Pancreas (tissue), 10 donors: Measurements from ENCODE around the gene KCNT2. TPM values are rescaled to one million over a fixed set of nuclear protein-coding genes. Genes with fewer than 3 reads are reported as not detected.

ENCODE experiments used
- ATAC-seq, 4 donors: fragments of 200-7000 bp; cut with Tn5 transposase; one replicate each; pipeline versions ENCODE4 v1.8.0 to v1.9.1; 2020; ENCODE audit warnings: mild to moderate bottlenecking in 4 of 4, moderate library complexity in 4 of 4
- DNase-seq, 6 donors: peaks; one replicate each; pipeline ENCODE4 v3.0.0-alpha.2; 2020
- FAIRE-seq: peaks from 2 replicates; lab custom pipeline; 2012; peaks lifted over from hg19 to GRCh38; lab: Jason Lieb, UNC
- H3K27ac ChIP-seq, 4 donors: fragments of 200-600 bp; sonication (generic); 1 replicate in 3 of 4; 2 replicates in 1 of 4; pipeline versions ENCODE4 v1.5.0 to v1.8.0; 2020
- H3K27me3 ChIP-seq, 4 donors: fragments of 200-600 bp; one replicate each; pipeline ENCODE4 v1.8.0; 2021
- H3K36me3 ChIP-seq, 3 donors: fragments of 200-600 bp; sonication (generic) in 1 of 3; one replicate each; pipeline versions ENCODE4 v1.5.0 to v1.8.0; 2020 to 2021
- H3K4me1 ChIP-seq, 3 donors: fragments of 200-600 bp; one replicate each; pipeline ENCODE4 v1.8.0; 2021
- H3K4me3 ChIP-seq, 4 donors: fragments of 200-600 bp; sonication (generic) in 2 of 4; one replicate each; pipeline versions ENCODE4 v1.5.0 to v1.8.0; 2020 to 2021
- H3K9me3 ChIP-seq, 4 donors: fragments of 200-600 bp; one replicate each; pipeline ENCODE4 v1.8.0; 2021
- WGBS, 2 donors: extraction: QIAGEN DNeasy Blood & Tissue Kit; methylation state at CpG; one replicate each; pipeline ENCODE4 v1.1.7; 2013; 5-methylcytosine and 5-hydroxymethylcytosine counted together
- intact Hi-C, 3 donors: fragments of 100-400 bp; cut with DNase I; formaldehyde crosslinking; loops; one replicate each; pipeline versions ENCODE4 v1.11.1 to v1.14.2; 2022
- polyA plus RNA-seq, 2 donors: library from polyadenylated mRNA; stranded (reverse); fragments of 200-250 nt; gene quantifications; one replicate each; pipeline ENCODE4 v1.2.3, GENCODE V29; 2013
- total RNA-seq, 6 donors: library from RNA; stranded (reverse); fragmentation: NEBNext Ultra II Directional in 4 of 6; extraction: Animal tissue kit (Norgen Biotek cat#: 25700) in 4 of 6; gene quantifications; one replicate each; pipeline versions ENCODE4 v1.2.1 to v1.2.4, GENCODE V29; 2021 to 2023
- TF ChIP-seq, protein P1 (sequence below), 4 donors: fragments of 200-600 bp; sonication (generic) in 3 of 4; IDR thresholded peaks; one replicate each; pipeline versions ENCODE4 v1.5.0 to v1.8.0; 2021; ENCODE audit warnings: antibody characterized with exemption in 4 of 4
- donor health status: healthy with polysubstance abuse.
- donor health status: DM: no; HTN: no; CAD: no; lungs with moderate emphysema.
- donor health status: DM: no; HTN: no; CAD: no.
- donor health status: control.
- donor health status: control.
- donor health status: Bipolar disorder and iron deficiency.
- donor health status: DM: yes; HTN: yes; CAD: no.
- donor health status: DM: no; HTN: no; CAD: no.
- donor health status: DM: no; HTN: no; CAD: no.
- donor health status: DM: yes; HTN: yes; CAD: no.

KCNT2 gene
- total and polyA plus RNA-seq, 8 donors, result 0.19 to 0.67 (median 0.42) TPM

DNA sequence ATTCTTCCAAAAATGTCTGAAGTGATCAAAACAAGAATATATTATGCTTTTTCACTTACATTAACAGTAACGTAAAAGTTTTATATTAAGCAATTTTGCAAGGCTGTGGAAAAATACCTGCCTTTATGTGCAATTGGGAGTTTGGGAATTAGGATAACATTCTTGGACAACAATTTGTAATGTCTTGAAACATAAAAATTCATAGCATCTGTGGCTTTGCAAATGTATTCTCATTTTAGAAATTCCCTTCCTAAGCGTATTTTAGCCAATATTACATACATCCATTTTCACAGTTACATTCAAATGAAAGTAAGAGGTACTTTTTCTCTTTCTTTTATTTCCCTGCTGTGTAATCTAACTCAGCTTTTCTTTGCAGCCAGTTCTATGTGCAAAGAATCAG is 30.2 kb upstream of the KCNT2 start:
- Histone ChIP-seq H3K9me3 (no peaks in the 10 kb centered on the region), H3K27me3 (no peaks in the 10 kb centered on the region), H3K4me1 (no peaks in the 10 kb centered on the region), H3K36me3 (no peaks in the 10 kb centered on the region), H3K27ac (no peak overlapping the region), H3K4me3 (no peak overlapping the region)
- no peak for FAIRE-seq
- DNase-seq, result no peak
- TF ChIP-seq, protein P1, sequence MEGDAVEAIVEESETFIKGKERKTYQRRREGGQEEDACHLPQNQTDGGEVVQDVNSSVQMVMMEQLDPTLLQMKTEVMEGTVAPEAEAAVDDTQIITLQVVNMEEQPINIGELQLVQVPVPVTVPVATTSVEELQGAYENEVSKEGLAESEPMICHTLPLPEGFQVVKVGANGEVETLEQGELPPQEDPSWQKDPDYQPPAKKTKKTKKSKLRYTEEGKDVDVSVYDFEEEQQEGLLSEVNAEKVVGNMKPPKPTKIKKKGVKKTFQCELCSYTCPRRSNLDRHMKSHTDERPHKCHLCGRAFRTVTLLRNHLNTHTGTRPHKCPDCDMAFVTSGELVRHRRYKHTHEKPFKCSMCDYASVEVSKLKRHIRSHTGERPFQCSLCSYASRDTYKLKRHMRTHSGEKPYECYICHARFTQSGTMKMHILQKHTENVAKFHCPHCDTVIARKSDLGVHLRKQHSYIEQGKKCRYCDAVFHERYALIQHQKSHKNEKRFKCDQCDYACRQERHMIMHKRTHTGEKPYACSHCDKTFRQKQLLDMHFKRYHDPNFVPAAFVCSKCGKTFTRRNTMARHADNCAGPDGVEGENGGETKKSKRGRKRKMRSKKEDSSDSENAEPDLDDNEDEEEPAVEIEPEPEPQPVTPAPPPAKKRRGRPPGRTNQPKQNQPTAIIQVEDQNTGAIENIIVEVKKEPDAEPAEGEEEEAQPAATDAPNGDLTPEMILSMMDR (IDR thresholded peaks at IDR 0.05), result no peak
- intact Hi-C loops, result no loop called here
- 74 to 87% methylated on average over 2 of the region's 2 CpGs for WGBS, 2 donors
- no peak for ATAC-seq

DNA sequence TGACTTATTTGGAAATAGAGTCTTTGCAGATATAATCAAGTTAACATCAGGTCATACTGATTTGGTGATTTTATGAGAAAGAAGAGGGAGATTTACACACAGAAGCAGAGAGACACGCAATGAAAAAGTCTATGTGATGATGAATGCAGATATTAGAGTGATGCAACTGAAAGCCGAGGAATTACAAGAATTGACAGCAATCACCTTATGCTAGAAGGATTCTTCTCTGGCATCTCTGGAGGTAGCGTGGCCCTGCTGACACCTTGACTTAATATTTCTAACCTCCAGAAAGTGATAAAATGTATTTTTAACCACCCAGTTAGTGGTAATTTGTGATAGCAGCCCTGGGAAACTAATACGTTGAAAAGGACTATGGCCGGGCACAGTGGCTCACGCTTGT is 29.4 kb upstream of the KCNT2 start:
- Histone ChIP-seq H3K36me3 (no peaks in the 10 kb centered on the region), H3K27ac (no peak overlapping the region), H3K27me3 (no peaks in the 10 kb centered on the region), H3K9me3 (no peaks in the 10 kb centered on the region), H3K4me3 (no peak overlapping the region), H3K4me1 (no peaks in the 10 kb centered on the region)
- ATAC-seq (no peak), FAIRE-seq (no peak), DNase-seq (no peak)
- intact Hi-C loops, result no loop called here
- WGBS, 2 donors, result 77 to 83% methylated on average over 6 of the region's 6 CpGs
- TF ChIP-seq, protein P1 (IDR thresholded peaks at IDR 0.05), result no peak

DNA sequence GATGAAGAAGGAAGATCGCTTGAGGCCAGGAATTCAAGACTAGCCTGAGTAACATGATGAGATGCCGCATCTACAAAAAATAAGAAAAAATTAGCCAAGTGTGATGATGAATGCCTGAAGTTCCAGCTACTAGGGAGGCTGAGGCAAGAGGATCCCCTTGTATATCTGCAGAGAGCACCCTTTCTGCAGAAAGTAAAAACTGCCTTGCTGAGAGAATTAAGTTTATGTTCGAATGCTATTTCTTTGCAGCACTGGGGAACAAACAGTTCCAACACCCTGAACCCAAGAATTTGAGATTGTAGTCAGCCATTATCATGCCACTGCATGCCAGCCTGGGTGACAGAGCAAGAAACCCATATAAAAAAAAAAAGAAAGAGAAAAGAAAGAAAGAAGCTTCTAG is 20.6 kb upstream of the KCNT2 start:
- Histone ChIP-seq H3K4me1 (no peaks in the 10 kb centered on the region), H3K4me3 (no peak overlapping the region), H3K27ac (no peak overlapping the region), H3K36me3 (no peaks in the 10 kb centered on the region), H3K27me3 (no peaks in the 10 kb centered on the region), H3K9me3 (no peaks in the 10 kb centered on the region)
- WGBS, 2 donors, result 84 to 87% methylated on average over 3 of the region's 3 CpGs
- intact Hi-C loops, result no loop called here
- no peak for FAIRE-seq
- DNase-seq, result no peak
- no peak for ATAC-seq
- TF ChIP-seq, protein P1 (IDR thresholded peaks at IDR 0.05), result no peak

DNA sequence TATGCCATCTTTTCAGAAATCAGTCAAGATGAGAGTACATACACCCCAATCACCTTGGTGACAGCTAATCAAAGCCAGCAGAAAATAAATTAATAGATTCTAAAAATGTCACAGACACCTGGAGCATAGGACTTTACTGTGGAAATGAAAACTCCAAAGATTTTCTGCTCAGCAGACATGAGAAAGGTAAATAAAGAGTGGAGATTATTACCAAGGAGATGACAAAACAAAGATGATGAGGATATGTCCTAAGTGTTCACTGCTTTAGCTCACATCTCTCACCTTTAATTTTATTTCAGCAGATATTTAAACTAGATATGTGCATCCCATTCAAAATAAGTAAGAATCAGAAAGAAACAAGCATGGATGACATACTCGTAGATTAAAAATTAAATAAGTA is 14.8 kb upstream of the KCNT2 start:
- no peak for DNase-seq
- no peak for FAIRE-seq
- H3K27me3 ChIP-seq, result no peaks in the 10 kb centered on the region
- ATAC-seq, result no peak
- no peaks in the 10 kb centered on the region for H3K9me3 ChIP-seq
- H3K27ac ChIP-seq, result no peak overlapping the region
- no peak overlapping the region for H3K4me3 ChIP-seq
- TF ChIP-seq, protein P1 (IDR thresholded peaks at IDR 0.05), result no peak
- no peaks in the 10 kb centered on the region for H3K4me1 ChIP-seq
- no peaks in the 10 kb centered on the region for H3K36me3 ChIP-seq
- intact Hi-C loops, result no loop called here
- WGBS, 2 donors, result 67 to 83% methylated on average over 1 of the region's 1 CpG

- no peak for FAIRE-seq
- intact Hi-C loops, result no loop called here
Measured at GRCh38 chr1:196619721-196620120, 11.5 kb upstream of the KCNT2 start.

More at GRCh38 chr1:196619721-196620120, 11.5 kb upstream of the KCNT2 start:
- Histone ChIP-seq H3K27ac (no peak overlapping the region), H3K9me3 (no peaks in the 10 kb centered on the region), H3K36me3 (no peaks in the 10 kb centered on the region), H3K4me3 (no peak overlapping the region), H3K4me1 (no peaks in the 10 kb centered on the region), H3K27me3 (no peaks in the 10 kb centered on the region)
- ATAC-seq, result no peak
- TF ChIP-seq, protein P1 (IDR thresholded peaks at IDR 0.05), result no peak
- DNase-seq, result no peak
- whole genome bisulfite sequencing, 2 donors, result 42 to 60% methylated on average over 2 of the region's 2 CpGs
